Subcutaneous abdominal adipose tissue (tissue), 5 donors: Measurements from ENCODE around the gene FRAS1.
"Not testable (repeated sequence)": the region's sequence is repeated elsewhere in the genome, so short reads cannot be mapped to it uniquely, and the experiment has no call there.

Experiments used
- H3K27ac ChIP-seq: one replicate; pipeline ENCODE4 v1.7.0; 2013; ENCODE audit warnings: low read depth, mild to moderate bottlenecking, inconsistent platforms, low read length, moderate library complexity
- H3K27me3 ChIP-seq, 5 donors: one replicate each; pipeline ENCODE4 v1.7.0; 2013; ENCODE audit warnings: low read length in 5 of 5, inconsistent platforms in 1 of 5; ENCODE audit not compliant: control insufficient read depth in 5 of 5, insufficient read depth in 4 of 5
- H3K36me3 ChIP-seq, 5 donors: one replicate each; pipeline ENCODE4 v1.7.0; 2013; ENCODE audit warnings: low read length in 5 of 5; ENCODE audit not compliant: control insufficient read depth in 5 of 5, insufficient read depth in 5 of 5
- H3K4me1 ChIP-seq, 5 donors: one replicate each; pipeline ENCODE4 v1.7.0; 2013; ENCODE audit warnings: low read length in 5 of 5, mild to moderate bottlenecking in 3 of 5, moderate library complexity in 1 of 5; ENCODE audit not compliant: control insufficient read depth in 5 of 5, insufficient read depth in 5 of 5
- H3K4me3 ChIP-seq, 5 donors: one replicate each; pipeline ENCODE4 v1.7.0; 2013; ENCODE audit warnings: low read length in 5 of 5, low read depth in 1 of 5
- H3K9ac ChIP-seq, 5 donors: one replicate each; pipeline ENCODE4 v1.7.0; 2013; ENCODE audit warnings: low read length in 5 of 5, mild to moderate bottlenecking in 4 of 5, moderate library complexity in 3 of 5
- H3K9me3 ChIP-seq, 5 donors: one replicate each; pipeline ENCODE4 v1.7.0; 2013; ENCODE audit warnings: low read length in 5 of 5; ENCODE audit not compliant: control insufficient read depth in 5 of 5
- donor health status: healthy.
- donor health status: healthy.
- donor health status: healthy.
- donor health status: healthy.
- donor health status: healthy.

Gene FRAS1

DNA sequence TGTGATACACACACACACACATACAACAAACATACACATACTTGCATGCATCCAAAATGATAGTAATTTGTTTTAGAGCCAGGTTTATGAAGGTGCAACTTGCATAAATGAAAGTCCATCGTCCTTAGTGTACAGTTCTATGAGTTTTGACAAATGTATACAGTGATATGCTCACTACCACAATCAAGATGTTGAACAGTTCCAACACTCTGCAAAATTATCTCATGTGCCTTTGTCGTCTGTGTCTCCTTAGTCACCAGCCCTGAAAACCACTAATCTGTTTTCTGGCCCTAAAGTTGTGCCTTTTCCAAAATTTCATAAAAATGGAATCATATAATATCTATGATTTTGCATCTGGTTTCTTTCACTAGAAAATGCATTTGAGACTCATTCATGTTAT lies 426.7 kb downstream of the FRAS1 start:
- Histone ChIP-seq H3K4me1 (no peaks in the 10 kb centered on the region), H3K9ac (no peak overlapping the region), H3K36me3 (no peaks in the 10 kb centered on the region), H3K27me3 (no peaks in the 10 kb centered on the region), H3K9me3 (no peaks in the 10 kb centered on the region), H3K4me3 (no peak overlapping the region), H3K27ac (no peak overlapping the region)

DNA sequence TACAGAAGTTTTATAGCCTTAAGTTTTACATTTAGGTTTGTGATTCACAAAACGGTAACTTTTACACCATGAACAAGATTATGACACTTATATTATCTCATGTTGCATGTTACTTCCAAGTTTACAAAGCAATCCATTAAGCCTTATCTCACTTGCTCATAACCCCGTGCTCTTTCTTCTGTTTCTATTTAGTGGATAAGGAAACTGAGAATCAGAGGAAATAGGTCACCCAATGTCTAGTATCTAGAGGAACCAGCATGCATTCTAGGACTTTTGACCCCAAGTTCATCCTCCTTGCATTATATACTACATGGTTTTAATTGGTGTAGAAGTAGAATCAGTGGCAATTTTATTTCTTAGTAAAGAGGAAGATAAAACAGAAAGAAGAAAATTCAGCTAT lies 427.5 kb downstream of the FRAS1 start:
- H3K36me3 ChIP-seq = no peaks in the 10 kb centered on the region
- H3K4me3 ChIP-seq = no peak overlapping the region
- no peaks in the 10 kb centered on the region for H3K9me3 ChIP-seq
- no peak overlapping the region for H3K27ac ChIP-seq
- no peaks in the 10 kb centered on the region for H3K27me3 ChIP-seq
- no peaks in the 10 kb centered on the region for H3K4me1 ChIP-seq
- H3K9ac ChIP-seq = no peak overlapping the region

DNA sequence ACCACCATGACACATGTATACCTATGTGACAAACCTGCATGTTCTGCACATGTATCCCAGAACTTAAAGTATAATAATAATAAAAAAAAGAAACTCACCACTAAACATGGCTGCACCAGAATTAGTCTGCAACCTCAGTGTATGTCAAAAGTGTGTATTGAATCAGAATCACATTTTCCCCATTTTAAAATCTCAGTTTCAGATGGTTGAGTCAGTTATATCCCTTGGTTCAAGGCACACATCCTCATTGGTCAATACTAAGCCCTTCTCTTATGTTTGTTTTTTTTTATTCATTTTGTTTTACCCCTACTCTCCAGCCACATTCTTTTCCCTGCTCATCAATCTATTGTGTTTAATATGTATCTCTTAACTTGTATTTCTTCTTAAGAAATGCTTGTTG lies 436.6 kb downstream of the FRAS1 start:
- H3K4me3 ChIP-seq = no peak overlapping the region
- no peaks in the 10 kb centered on the region for H3K36me3 ChIP-seq
- H3K9me3 ChIP-seq = no peaks in the 10 kb centered on the region
- no peak overlapping the region for H3K27ac ChIP-seq
- no peak overlapping the region for H3K9ac ChIP-seq
- H3K4me1 ChIP-seq = peaks cover 0 to 8% (median 0%) of the 10 kb centered on the region in 5 donors
- no peaks in the 10 kb centered on the region for H3K27me3 ChIP-seq

DNA sequence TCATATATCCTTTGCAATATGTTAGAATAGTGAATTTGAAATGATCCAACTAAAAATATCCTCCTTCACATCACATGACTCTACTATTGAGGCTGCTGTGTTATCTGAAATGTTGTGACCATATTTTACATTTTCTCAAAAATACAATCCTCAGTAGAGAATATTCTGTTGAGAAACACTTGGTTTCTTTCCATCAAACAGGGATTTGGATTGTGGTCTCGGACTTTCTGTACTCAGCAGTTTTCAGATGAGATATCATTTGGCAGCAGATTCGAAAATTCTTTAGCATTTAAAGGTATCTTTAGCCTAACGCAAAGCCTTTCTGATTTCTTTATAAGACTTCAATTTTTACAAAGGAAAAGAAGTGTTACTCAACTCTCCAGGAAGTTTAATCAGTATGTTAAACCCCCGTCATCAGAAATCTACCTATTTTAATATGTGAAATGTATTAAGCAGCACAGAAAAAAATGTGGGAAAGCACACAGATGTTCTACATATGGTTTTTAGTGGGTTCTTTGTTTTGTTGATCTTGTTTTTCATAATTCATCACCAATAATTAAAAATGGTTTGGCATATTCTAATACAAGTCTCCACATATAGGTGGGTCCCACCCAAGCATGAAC lies 439.0 kb downstream of the FRAS1 start:
- H3K4me3 ChIP-seq = no peak overlapping the region
- H3K4me1 ChIP-seq = peaks cover 0 to 8% (median 0%) of the 10 kb centered on the region in 5 donors
- H3K27ac ChIP-seq = no peak overlapping the region
- H3K9ac ChIP-seq = no peak overlapping the region
- no peaks in the 10 kb centered on the region for H3K9me3 ChIP-seq
- H3K27me3 ChIP-seq = no peaks in the 10 kb centered on the region
- H3K36me3 ChIP-seq = no peaks in the 10 kb centered on the region

GRCh38 chr4:78506260-78506659 lies 449.1 kb downstream of the FRAS1 start:
- not testable (repeated sequence) for H3K27ac ChIP-seq, H3K4me3 ChIP-seq, H3K9ac ChIP-seq, H3K9me3 ChIP-seq, H3K4me1 ChIP-seq, H3K36me3 ChIP-seq, H3K27me3 ChIP-seq

DNA sequence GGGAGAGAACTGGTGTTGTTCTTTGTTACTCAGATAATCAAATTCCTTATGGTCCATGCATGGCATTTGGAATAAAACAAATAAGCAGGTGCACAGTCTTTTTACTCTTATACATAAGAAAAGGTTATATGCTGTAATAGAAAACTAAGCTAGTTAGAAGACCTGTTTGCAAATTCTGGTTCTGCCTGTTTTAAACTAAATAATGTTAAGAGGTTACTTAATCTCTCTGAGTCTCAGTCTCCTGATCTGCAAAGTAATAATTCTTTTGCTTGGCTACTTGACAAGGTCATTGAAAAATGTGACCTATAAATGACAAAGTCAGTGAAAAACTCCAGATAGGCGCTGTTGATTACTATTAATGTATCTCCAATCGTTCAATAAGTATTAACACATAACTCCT lies 451.9 kb downstream of the FRAS1 start:
- Histone ChIP-seq H3K27ac (no peak overlapping the region), H3K4me3 (no peak overlapping the region), H3K36me3 (no peaks in the 10 kb centered on the region), H3K4me1 (no peaks in the 10 kb centered on the region), H3K9me3 (no peaks in the 10 kb centered on the region), H3K27me3 (no peaks in the 10 kb centered on the region), H3K9ac (no peak overlapping the region)

DNA sequence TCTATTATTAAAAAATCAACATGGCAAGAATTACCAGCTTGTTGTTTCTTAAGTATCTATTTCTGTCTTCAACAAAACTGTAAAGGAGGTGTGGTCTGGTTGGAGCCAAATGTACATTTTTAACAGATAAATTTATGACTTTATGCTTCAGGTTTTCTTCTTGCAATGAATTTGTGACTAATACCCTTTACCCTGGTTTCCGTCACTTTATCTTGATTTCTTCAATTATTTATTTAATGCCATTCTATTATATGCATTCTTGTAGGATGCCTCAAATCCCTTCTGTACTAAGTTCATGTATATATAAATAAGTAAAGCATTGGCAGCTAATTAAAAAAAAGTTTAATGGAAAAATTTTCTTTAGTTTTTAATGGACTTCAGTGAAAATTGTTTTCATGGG lies 453.0 kb downstream of the FRAS1 start:
- no peaks in the 10 kb centered on the region for H3K9me3 ChIP-seq
- H3K4me1 ChIP-seq = no peaks in the 10 kb centered on the region
- no peaks in the 10 kb centered on the region for H3K27me3 ChIP-seq
- H3K36me3 ChIP-seq = no peaks in the 10 kb centered on the region
- no peak overlapping the region for H3K9ac ChIP-seq
- H3K27ac ChIP-seq = no peak overlapping the region
- H3K4me3 ChIP-seq = no peak overlapping the region

DNA sequence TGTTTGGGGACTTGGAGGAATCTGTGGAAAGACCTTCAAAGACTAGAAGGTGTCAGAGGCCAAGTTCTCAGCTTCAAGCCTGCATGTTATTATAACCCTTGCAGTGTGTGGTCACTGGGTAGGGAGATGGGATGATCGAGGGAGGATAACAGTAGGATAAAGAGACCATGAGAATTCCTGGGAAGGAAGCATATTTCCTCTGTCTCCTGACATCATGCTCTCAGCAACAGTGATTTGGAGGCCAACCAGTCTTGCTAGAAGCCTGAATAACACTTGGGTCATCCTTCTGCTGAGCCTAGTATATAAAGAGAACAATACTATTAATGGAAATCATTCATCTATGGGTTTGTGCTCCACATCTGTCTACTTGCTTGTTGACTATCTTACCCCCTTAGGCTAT lies 453.6 kb downstream of the FRAS1 start:
- H3K9ac ChIP-seq = no peak overlapping the region
- H3K27ac ChIP-seq = no peak overlapping the region
- no peaks in the 10 kb centered on the region for H3K36me3 ChIP-seq
- H3K27me3 ChIP-seq = peaks cover 0 to 2% (median 0%) of the 10 kb centered on the region in 5 donors
- H3K4me1 ChIP-seq = no peaks in the 10 kb centered on the region
- H3K4me3 ChIP-seq = no peak overlapping the region
- H3K9me3 ChIP-seq = no peaks in the 10 kb centered on the region

- Histone ChIP-seq H3K4me3 (no peak overlapping the region), H3K27me3 (peaks cover 0 to 2% (median 0%) of the 10 kb centered on the region in 5 donors), H3K27ac (no peak overlapping the region), H3K36me3 (no peaks in the 10 kb centered on the region), H3K4me1 (no peaks in the 10 kb centered on the region), H3K9ac (no peak overlapping the region), H3K9me3 (no peaks in the 10 kb centered on the region)
Measured at GRCh38 chr4:78512357-78512920, 455.3 kb downstream of the FRAS1 start.

GRCh38 chr4:78513411-78513975 lies 456.4 kb downstream of the FRAS1 start:
- Histone ChIP-seq H3K4me3 (no peak overlapping the region), H3K27ac (no peak overlapping the region), H3K9ac (no peak overlapping the region), H3K36me3 (no peaks in the 10 kb centered on the region), H3K4me1 (no peaks in the 10 kb centered on the region), H3K27me3 (peaks cover 0 to 2% (median 0%) of the 10 kb centered on the region in 5 donors), H3K9me3 (no peaks in the 10 kb centered on the region)
